PC-3 (cell line): ENCODE data around the gene TCF7. TPM values are rescaled to one million over a fixed set of nuclear protein-coding genes. Genes with fewer than 3 reads are reported as not detected.

Source experiments
- ATAC-seq: fragments of 200-7000 bp; cut with Tn5 transposase; 2 replicates; pipeline ENCODE4 v1.9.1; 2020; ENCODE audit warnings: mild to moderate bottlenecking, moderate library complexity
- BruUV-seq: library from RNA; stranded (reverse); fragments of 400-500 nt; replicated peaks from 2 replicates; lab custom pipeline; 2021; lab: Mats Ljungman, UMichigan
- CTCF ChIA-PET: fragments of 300-600 bp; sonication (Branson Sonifier 250); formaldehyde crosslinking; loops from one replicate; lab custom pipeline; 2022; ENCODE audit warnings: antibody characterized with exemption; lab: Charles Lee
- POLR2A ChIA-PET: fragments of 300-600 bp; sonication (Branson Sonifier 250); formaldehyde crosslinking; loops from one replicate; lab custom pipeline; 2022; ENCODE audit warnings: antibody characterized with exemption; ENCODE audit not compliant: unreplicated experiment; lab: Charles Lee
- DNase-seq: peaks from one replicate; pipeline ENCODE4 v3.0.0-alpha.2; 2015
- H2AFZ ChIP-seq: fragments of 300-600 bp; sonication (generic); 2 replicates; pipeline ENCODE4 v1.6.0; 2016; ENCODE audit warnings: antibody characterized with exemption, low read length
- H3F3A ChIP-seq: fragments of 300-600 bp; sonication (generic); one replicate; pipeline ENCODE4 v1.6.0; 2017; ENCODE audit warnings: antibody characterized with exemption, low read length, control low read depth, mild to moderate bottlenecking; ENCODE audit not compliant: unreplicated experiment
- H3K27ac ChIP-seq: fragments of 300-600 bp; sonication (generic); 2 replicates; pipeline ENCODE4 v1.5.1; 2016; ENCODE audit warnings: mild to moderate bottlenecking, low read length
- H3K27me3 ChIP-seq: fragments of 300-600 bp; sonication (generic); 2 replicates; pipeline ENCODE4 v1.6.1; 2016; ENCODE audit warnings: low read length, mixed read lengths
- H3K36me3 ChIP-seq: fragments of 300-600 bp; sonication (generic); 2 replicates; pipeline ENCODE4 v1.6.1; 2016; ENCODE audit warnings: low read depth, mixed run types, low read length, mixed read lengths
- H3K4me1 ChIP-seq: fragments of 300-600 bp; sonication (generic); 2 replicates; pipeline ENCODE4 v1.5.1; 2016; ENCODE audit warnings: low read length; ENCODE audit not compliant: insufficient read depth
- H3K4me2 ChIP-seq: fragments of 300-600 bp; sonication (generic); 2 replicates; pipeline ENCODE4 v1.6.0; 2016; ENCODE audit warnings: low read length
- H3K4me3 ChIP-seq: fragments of 300-600 bp; sonication (generic); 2 replicates; pipeline ENCODE4 v1.5.1; 2016; ENCODE audit warnings: mild to moderate bottlenecking, low read length, mixed read lengths
- H3K79me2 ChIP-seq: fragments of 300-600 bp; sonication (generic); 2 replicates; pipeline ENCODE4 v1.6.1; 2017; ENCODE audit warnings: low read length, mixed read lengths
- H3K9ac ChIP-seq: fragments of 300-600 bp; sonication (generic); 2 replicates; pipeline ENCODE4 v1.6.0; 2016; ENCODE audit warnings: mild to moderate bottlenecking, low read length
- H3K9me2 ChIP-seq: fragments of 300-600 bp; sonication (generic); replicated peaks from 2 replicates; pipeline ENCODE4 v1.6.1; 2016; ENCODE audit warnings: mixed run types, low read length, mixed read lengths
- H3K9me3 ChIP-seq: fragments of 300-600 bp; sonication (generic); 2 replicates; pipeline ENCODE4 v1.6.1; 2016; ENCODE audit warnings: low read length, mixed read lengths
- H4K20me1 ChIP-seq: fragments of 300-600 bp; sonication (generic); 2 replicates; pipeline ENCODE4 v1.6.1; 2016; ENCODE audit warnings: low read length, mixed read lengths
- EZH2 ChIP-seq: fragments of 300-600 bp; sonication (generic); IDR thresholded peaks from one replicate; pipeline ENCODE4 v1.6.1; 2017; ENCODE audit warnings: antibody characterized with exemption, mild to moderate bottlenecking, low read length; ENCODE audit not compliant: unreplicated experiment
- EZH2phosphoT487 ChIP-seq: fragments of 300-600 bp; sonication (generic); IDR thresholded peaks from 2 replicates; pipeline ENCODE4 v1.6.1; 2018; ENCODE audit warnings: mild to moderate bottlenecking, antibody characterized with exemption, low read length, borderline replicate concordance
- intact Hi-C: fragments of 100-400 bp; cut with micrococcal nuclease; formaldehyde crosslinking; loops from 2 replicates; pipeline ENCODE4 v1.9.0; 2023
- total RNA-seq: library from RNA; depleted of rRNA; stranded (reverse); fragments of >200 nt; gene quantifications from 2 replicates; pipeline ENCODE4 v1.2.3, GENCODE V29; 2014
- TF ChIP-seq, protein P1 (sequence below): fragments of 300-600 bp; sonication (generic); conservative IDR thresholded peaks from 2 replicates; pipeline ENCODE4 v1.5.1; 2017; ENCODE audit warnings: antibody characterized with exemption, low read depth, mild to moderate bottlenecking, low read length

The TCF7 gene
- total RNA-seq, 1 experiment from 2014 or later = 3.9 TPM

DNA sequence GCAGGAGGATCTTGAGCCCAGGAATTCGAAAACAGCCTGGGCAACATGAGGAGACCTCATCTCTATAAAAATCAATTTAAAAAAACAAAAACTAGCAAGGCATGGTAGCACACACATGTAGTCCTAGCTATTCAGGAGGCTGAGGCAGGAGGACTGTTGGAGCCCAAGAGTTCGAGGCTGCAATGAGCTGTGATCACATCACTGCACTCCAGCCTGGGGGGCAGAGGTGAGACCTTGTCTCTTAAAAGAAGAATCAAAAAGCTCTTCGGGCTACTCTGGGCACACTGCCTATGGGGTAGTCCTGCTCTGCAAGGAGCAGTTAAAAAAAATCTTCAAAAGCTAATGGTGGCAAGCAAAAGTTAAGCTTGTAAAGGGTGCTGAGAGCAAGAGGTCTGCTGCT lies 38.8 kb downstream of the TCF7 start:
- H3K9me3 ChIP-seq = no peaks in the 10 kb centered on the region
- no peak for ATAC-seq
- H3K4me2 ChIP-seq = no peak overlapping the region
- DNase-seq = no peak
- peaks cover 8% of the 10 kb centered on the region for H4K20me1 ChIP-seq
- no peaks in the 10 kb centered on the region for H3K9me2 ChIP-seq
- no peak overlapping the region for H3K4me3 ChIP-seq
- CTCF ChIA-PET = interaction anchor here (0.6 to 0.7 kb wide), 2 partner anchors 92 to 132 kb away, joined by 3 to 5 read pairs; no protein-coding TSS in a partner anchor
- intact Hi-C loops = no loop called here
- POLR2A ChIA-PET = no interaction called here
- H2AFZ ChIP-seq = no peak overlapping the region
- H3K9ac ChIP-seq = no peak overlapping the region
- peaks cover 18% of the 10 kb centered on the region; the same call in 1 of the 2 replicates for H3K79me2 ChIP-seq
- H3K27me3 ChIP-seq = no peaks in the 10 kb centered on the region
- BruUV-seq = no TSS peak
- TF ChIP-seq EZH2 (no peak), EZH2phosphoT487 (no peak)
- TF ChIP-seq, protein P1, sequence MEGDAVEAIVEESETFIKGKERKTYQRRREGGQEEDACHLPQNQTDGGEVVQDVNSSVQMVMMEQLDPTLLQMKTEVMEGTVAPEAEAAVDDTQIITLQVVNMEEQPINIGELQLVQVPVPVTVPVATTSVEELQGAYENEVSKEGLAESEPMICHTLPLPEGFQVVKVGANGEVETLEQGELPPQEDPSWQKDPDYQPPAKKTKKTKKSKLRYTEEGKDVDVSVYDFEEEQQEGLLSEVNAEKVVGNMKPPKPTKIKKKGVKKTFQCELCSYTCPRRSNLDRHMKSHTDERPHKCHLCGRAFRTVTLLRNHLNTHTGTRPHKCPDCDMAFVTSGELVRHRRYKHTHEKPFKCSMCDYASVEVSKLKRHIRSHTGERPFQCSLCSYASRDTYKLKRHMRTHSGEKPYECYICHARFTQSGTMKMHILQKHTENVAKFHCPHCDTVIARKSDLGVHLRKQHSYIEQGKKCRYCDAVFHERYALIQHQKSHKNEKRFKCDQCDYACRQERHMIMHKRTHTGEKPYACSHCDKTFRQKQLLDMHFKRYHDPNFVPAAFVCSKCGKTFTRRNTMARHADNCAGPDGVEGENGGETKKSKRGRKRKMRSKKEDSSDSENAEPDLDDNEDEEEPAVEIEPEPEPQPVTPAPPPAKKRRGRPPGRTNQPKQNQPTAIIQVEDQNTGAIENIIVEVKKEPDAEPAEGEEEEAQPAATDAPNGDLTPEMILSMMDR = no peak
- no peaks in the 10 kb centered on the region for H3K4me1 ChIP-seq
- no peak overlapping the region for H3K27ac ChIP-seq
- H3K36me3 ChIP-seq = peaks cover 67% of the 10 kb centered on the region
- no peaks in the 10 kb centered on the region for H3F3A ChIP-seq

DNA sequence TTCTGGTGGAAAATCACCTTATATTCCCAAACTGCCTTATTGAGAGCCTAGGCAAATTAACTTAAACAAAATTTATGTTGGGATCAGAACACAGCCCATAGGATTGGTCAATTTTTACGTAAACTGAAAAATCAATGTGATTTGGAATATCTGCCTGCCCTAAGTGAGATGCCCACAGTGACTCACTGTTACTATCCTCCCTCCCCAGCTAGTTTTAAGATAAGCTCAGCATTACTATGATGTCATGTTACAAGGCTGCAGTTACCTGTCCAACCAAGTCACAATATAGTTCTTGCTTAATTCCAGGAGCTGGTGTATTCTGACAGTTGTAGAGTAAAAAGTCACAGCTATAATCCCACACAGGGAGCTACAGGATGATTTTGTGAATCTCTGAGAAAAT lies 39.2 kb downstream of the TCF7 start:
- no peak overlapping the region for H3K27ac ChIP-seq
- peaks cover 8% of the 10 kb centered on the region for H4K20me1 ChIP-seq
- DNase-seq (no peak), ATAC-seq (no peak)
- TF ChIP-seq EZH2phosphoT487 = no peak
- no peak for TF ChIP-seq EZH2
- TF ChIP-seq, protein P1 = no peak
- no peaks in the 10 kb centered on the region for H3K9me3 ChIP-seq
- BruUV-seq = no TSS peak
- H3K4me3 ChIP-seq = no peak overlapping the region
- ChIA-PET CTCF (interaction anchor here (0.7 kb wide), 1 partner anchor 132 kb away, joined by 3 read pairs; no protein-coding TSS in a partner anchor), POLR2A (no interaction called here)
- H3K79me2 ChIP-seq = peaks cover 18% of the 10 kb centered on the region; the same call in 1 of the 2 replicates
- no peaks in the 10 kb centered on the region for H3K27me3 ChIP-seq
- H3K9me2 ChIP-seq = no peaks in the 10 kb centered on the region
- H3K4me1 ChIP-seq = no peaks in the 10 kb centered on the region
- H2AFZ ChIP-seq = no peak overlapping the region
- no peak overlapping the region for H3K4me2 ChIP-seq
- H3K36me3 ChIP-seq = peaks cover 71% of the 10 kb centered on the region
- intact Hi-C loops = no loop called here
- H3K9ac ChIP-seq = no peak overlapping the region
- H3F3A ChIP-seq = no peaks in the 10 kb centered on the region

DNA sequence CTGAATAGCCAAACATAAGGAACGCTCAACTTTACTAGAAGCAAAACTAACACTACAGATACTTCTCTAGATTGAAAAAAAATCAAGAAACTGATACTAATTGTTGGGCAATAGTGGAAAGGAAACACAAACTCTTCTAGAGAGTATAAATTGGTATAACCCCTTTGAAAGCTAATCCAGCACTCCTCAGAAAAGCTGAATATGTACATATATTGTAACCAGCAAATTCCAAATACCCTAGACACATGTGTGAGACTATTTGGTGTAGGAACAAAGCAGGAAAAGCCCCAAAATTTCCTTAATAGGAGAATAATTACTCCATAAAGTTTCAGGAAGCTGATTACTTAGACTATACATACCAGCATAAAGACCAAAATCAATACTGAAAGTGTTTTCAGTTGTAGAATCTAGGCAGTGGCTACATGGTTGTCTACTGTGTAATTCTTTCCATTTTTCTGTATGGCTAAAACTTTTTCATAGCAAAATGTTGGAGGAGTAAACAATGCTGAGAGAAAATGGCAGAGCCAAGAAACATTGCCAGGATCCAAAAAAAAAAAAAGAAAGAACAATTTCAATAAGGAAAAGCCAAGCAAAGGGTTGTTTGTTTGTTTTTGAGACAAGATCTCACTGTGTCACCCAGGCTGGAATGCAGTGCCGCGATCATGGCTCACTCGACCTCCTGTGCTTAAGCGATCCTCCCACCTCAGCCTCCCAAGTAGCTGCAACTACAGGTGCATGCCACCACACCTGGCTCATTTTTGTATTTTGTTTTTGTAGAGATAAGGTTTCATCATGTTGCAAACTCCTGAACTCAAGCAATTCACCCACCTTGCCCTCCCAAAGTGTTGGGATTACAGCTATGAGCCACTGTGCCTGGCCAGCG lies 47.3 kb downstream of the TCF7 start:
- H3K79me2 ChIP-seq = peaks cover 25% of the 10 kb centered on the region
- H3K9me3 ChIP-seq = no peaks in the 10 kb centered on the region
- BruUV-seq = no TSS peak
- H3F3A ChIP-seq = no peaks in the 10 kb centered on the region
- no peak overlapping the region for H3K4me3 ChIP-seq
- H3K36me3 ChIP-seq = peaks cover 57% of the 10 kb centered on the region
- H3K9me2 ChIP-seq = no peaks in the 10 kb centered on the region
- H3K27ac ChIP-seq = no peak overlapping the region
- TF ChIP-seq EZH2phosphoT487 (no peak), EZH2 (no peak)
- TF ChIP-seq, protein P1 = no peak
- intact Hi-C loops = no loop called here
- no peak overlapping the region for H3K9ac ChIP-seq
- H3K27me3 ChIP-seq = no peaks in the 10 kb centered on the region
- ChIA-PET POLR2A (no interaction called here), CTCF (no interaction called here)
- no peak overlapping the region for H2AFZ ChIP-seq
- H4K20me1 ChIP-seq = no peaks in the 10 kb centered on the region
- no peaks in the 10 kb centered on the region for H3K4me1 ChIP-seq
- no peak overlapping the region for H3K4me2 ChIP-seq
- ATAC-seq (no peak), DNase-seq (no peak)
